ENCODE results near the gene PCSK6.

GRCh38 chr15:101486696-101487459, 2.6 kb downstream of the PCSK6 start:
- TF ChIP-seq CTCF (IDR thresholded peaks at IDR 0.05): no peak
- TF ChIP-seq POLR2A (IDR thresholded peaks at IDR 0.05): no peak

Measured in Peyer's patch (tissue), 4 donors.